ENCODE measurements around the gene PRPF19. TPM values are rescaled to one million over a fixed set of nuclear protein-coding genes. Genes with fewer than 3 reads are reported as not detected.

PRPF19 gene
- total RNA-seq, 1 donor: 39.8 TPM

DNA sequence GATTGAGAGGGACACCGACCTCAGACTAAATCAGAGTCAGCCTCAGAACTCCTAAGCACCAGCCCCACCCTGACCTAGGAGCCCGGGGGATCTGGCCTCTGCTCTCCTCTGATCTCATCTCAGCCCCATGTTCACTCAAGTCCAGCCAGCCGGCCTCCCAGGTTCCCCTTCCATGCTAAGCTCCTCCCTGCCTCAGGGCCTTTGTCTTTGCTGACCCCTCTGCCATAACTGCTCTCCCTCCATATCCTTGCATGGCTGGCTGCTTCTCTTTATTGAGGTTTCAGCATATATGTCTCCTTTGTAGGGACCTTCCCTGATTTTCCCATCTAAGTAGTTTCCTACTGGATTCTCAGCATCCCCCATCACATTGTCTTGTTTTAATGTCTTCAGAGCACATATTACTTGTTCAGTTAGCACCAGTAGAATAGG lies 46.4 kb upstream of the PRPF19 start:
- no peak for DNase-seq (ENCODE audit: insufficient read length, low spot score, missing footprints)
- Histone ChIP-seq H3K9me3 (ENCODE audit: low read depth, low read length) (no peaks in the 10 kb centered on the region), H3K4me1 (ENCODE audit: insufficient read depth, low read length) (peaks cover 11% of the 10 kb centered on the region), H2AFZ (ENCODE audit: low read length) (peak overlapping the region; percentile 99), H3K79me2 (ENCODE audit: insufficient read depth, low read length) (no peaks in the 10 kb centered on the region), H3K27me3 (ENCODE audit: insufficient read depth, low read length) (no peaks in the 10 kb centered on the region), H3K4me2 (ENCODE audit: insufficient read depth, low read length) (peak overlapping the region; percentile 95), H3K36me3 (ENCODE audit: insufficient read depth, low read length) (no peaks in the 10 kb centered on the region), H3K27ac (ENCODE audit: low read depth, low read length) (peak overlapping the region; percentile 62), H4K20me1 (ENCODE audit: insufficient read depth, low read length) (no peaks in the 10 kb centered on the region), H3K4me3 (ENCODE audit: insufficient read depth, low read length) (peak overlapping the region; percentile 78)
- TF ChIP-seq, protein P1, sequence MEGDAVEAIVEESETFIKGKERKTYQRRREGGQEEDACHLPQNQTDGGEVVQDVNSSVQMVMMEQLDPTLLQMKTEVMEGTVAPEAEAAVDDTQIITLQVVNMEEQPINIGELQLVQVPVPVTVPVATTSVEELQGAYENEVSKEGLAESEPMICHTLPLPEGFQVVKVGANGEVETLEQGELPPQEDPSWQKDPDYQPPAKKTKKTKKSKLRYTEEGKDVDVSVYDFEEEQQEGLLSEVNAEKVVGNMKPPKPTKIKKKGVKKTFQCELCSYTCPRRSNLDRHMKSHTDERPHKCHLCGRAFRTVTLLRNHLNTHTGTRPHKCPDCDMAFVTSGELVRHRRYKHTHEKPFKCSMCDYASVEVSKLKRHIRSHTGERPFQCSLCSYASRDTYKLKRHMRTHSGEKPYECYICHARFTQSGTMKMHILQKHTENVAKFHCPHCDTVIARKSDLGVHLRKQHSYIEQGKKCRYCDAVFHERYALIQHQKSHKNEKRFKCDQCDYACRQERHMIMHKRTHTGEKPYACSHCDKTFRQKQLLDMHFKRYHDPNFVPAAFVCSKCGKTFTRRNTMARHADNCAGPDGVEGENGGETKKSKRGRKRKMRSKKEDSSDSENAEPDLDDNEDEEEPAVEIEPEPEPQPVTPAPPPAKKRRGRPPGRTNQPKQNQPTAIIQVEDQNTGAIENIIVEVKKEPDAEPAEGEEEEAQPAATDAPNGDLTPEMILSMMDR (IDR thresholded peaks at IDR 0.05; ENCODE audit: extremely low read depth, low read depth, low read length): no peak

DNA sequence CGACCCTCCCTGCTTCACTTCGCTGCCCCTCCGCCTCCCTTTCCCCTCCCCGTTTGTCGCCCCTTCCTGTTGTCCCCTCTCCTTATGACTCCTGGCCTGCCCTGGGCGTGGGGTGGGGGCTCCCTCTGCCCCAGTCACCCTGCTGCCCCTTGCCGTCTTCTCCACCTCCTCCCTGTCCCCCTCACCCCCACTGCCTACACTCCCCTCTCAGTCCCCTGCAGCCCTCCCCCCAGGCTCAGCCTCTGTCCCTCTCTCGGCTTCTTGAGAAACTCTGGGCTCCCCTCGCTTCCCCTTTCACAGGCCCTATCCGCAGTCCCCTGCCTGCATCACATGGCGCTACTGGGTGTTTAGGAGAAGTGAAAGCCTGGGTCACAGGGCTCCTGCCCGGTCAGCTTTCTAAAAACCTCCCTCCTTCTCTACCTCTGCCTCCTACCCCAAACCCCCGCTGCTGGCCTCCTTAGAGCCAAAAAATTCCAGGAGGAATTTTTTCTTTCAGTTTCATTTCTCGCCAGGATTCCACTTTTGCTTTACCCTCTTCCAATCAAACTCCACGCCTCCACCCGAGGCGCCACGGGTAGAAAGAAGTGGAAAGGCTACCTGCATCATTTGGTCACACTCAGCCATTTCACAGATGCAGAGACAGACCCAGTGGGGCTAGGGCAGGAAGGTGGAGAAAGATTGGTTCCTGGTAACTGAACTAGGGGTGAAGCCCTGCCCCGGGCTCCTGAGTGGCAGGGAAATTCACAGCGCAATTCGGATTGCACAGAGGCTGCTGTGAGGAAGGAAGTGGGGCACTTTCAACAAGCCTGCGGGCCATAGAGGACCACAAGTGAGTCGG lies 45.7 kb upstream of the PRPF19 start, which contains the start of gene SLC15A3:
Gene SLC15A3 (minus strand): TSS at position 273 of the 838 bp plus-strand sequence. CDS start 625 bp downstream, outside the sequence.
- Histone ChIP-seq H3K4me2 (ENCODE audit: insufficient read depth, low read length) (peak within 1 kb of the TSS; percentile 95), H2AFZ (ENCODE audit: low read length) (peak within 1 kb of the TSS; percentile 99)
- peak; percentile 89 for DNase-seq (ENCODE audit: insufficient read length, low spot score, missing footprints)

DNA sequence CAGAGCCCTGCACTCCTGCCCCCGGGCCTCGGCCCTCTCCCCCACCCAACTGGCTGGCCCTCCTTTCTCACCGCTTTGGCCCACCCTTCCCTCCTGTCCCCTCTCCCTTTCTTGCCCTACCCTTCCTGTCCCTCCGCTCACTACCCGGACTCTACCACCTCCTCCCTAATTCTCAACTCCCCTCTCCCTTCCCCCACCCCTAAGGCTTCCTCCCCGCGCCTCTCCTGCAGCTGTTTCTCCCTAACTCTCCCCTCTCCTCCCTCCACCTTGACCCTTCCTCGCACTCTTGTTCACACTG lies 45.2 kb upstream of the PRPF19 start:
- peak overlapping the region; percentile 95 for H3K4me2 ChIP-seq (ENCODE audit: insufficient read depth, low read length)
- DNase-seq (ENCODE audit: insufficient read length, low spot score, missing footprints): no peak
- H3K36me3 ChIP-seq (ENCODE audit: insufficient read depth, low read length): no peaks in the 10 kb centered on the region
- peak overlapping the region; percentile 78 for H3K4me3 ChIP-seq (ENCODE audit: insufficient read depth, low read length)
- H3K27ac ChIP-seq (ENCODE audit: low read depth, low read length): peak overlapping the region; percentile 62
- H2AFZ ChIP-seq (ENCODE audit: low read length): peak overlapping the region; percentile 99
- no peaks in the 10 kb centered on the region for H4K20me1 ChIP-seq (ENCODE audit: insufficient read depth, low read length)
- H3K9me3 ChIP-seq (ENCODE audit: low read depth, low read length): no peaks in the 10 kb centered on the region
- no peaks in the 10 kb centered on the region for H3K79me2 ChIP-seq (ENCODE audit: insufficient read depth, low read length)
- H3K4me1 ChIP-seq (ENCODE audit: insufficient read depth, low read length): peaks cover 5% of the 10 kb centered on the region
- TF ChIP-seq, protein P1 (IDR thresholded peaks at IDR 0.05; ENCODE audit: extremely low read depth, low read depth, low read length): no peak
- no peaks in the 10 kb centered on the region for H3K27me3 ChIP-seq (ENCODE audit: insufficient read depth, low read length)

More for the DNA sequence above, 45.7 kb upstream of the PRPF19 start, which contains the start of gene SLC15A3:
- Histone ChIP-seq H3K36me3 (ENCODE audit: insufficient read depth, low read length) (no peaks in the 10 kb centered on the region), H3K4me1 (ENCODE audit: insufficient read depth, low read length) (peaks cover 8% of the 10 kb centered on the region), H3K4me3 (ENCODE audit: insufficient read depth, low read length) (peak within 1 kb of the TSS; percentile 78), H3K27ac (ENCODE audit: low read depth, low read length) (peak within 1 kb of the TSS; percentile 62), H3K9me3 (ENCODE audit: low read depth, low read length) (no peaks in the 10 kb centered on the region), H4K20me1 (ENCODE audit: insufficient read depth, low read length) (no peaks in the 10 kb centered on the region), H3K79me2 (ENCODE audit: insufficient read depth, low read length) (no peaks in the 10 kb centered on the region), H3K27me3 (ENCODE audit: insufficient read depth, low read length) (no peaks in the 10 kb centered on the region)
- TF ChIP-seq, protein P1 (IDR thresholded peaks at IDR 0.05; ENCODE audit: extremely low read depth, low read depth, low read length): no peak

DNA sequence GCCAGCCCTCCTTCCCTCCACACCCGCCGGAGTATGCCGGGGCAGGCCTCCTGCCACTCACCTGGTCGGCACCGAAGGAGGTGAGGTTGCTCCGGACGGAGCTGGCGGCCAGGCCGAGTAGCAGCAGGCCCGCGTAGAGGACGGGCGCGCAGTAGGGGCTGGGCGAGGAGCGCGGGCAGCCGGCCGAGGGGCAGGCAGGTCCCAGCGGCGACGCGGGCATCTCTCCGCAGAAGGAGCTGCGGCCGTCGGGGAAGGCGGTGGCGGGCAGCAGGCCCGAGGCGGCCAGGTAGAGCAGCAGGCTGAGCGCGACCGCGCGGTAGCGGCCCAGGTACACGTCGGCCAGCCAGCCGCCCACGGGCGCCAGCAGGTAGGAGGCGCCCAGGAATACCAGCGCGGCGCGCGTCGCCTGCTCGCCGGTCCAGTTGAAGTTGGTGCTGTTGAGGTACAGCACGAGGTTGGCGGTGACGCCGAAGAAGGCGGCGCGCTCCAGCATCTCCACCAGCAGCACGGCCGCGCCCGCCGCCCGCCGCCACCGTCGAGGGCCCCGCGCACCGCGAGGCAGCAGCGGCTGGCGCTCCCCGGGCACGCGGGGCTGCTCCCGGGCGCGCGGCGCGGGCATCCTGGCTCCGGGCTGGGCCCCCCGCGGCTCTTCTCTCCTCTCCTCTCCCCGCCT lies 44.7 kb upstream of the PRPF19 start:
- TF ChIP-seq, protein P1 (IDR thresholded peaks at IDR 0.05; ENCODE audit: extremely low read depth, low read depth, low read length): no peak
- peak; percentile 81 for DNase-seq (ENCODE audit: insufficient read length, low spot score, missing footprints)
- peak overlapping the region; percentile 95 for H3K4me2 ChIP-seq (ENCODE audit: insufficient read depth, low read length)
- no peaks in the 10 kb centered on the region for H3K9me3 ChIP-seq (ENCODE audit: low read depth, low read length)
- H4K20me1 ChIP-seq (ENCODE audit: insufficient read depth, low read length): no peaks in the 10 kb centered on the region
- peak overlapping the region; percentile 78 for H3K4me3 ChIP-seq (ENCODE audit: insufficient read depth, low read length)
- H3K79me2 ChIP-seq (ENCODE audit: insufficient read depth, low read length): no peaks in the 10 kb centered on the region
- peaks cover 5% of the 10 kb centered on the region for H3K4me1 ChIP-seq (ENCODE audit: insufficient read depth, low read length)
- no peaks in the 10 kb centered on the region for H3K36me3 ChIP-seq (ENCODE audit: insufficient read depth, low read length)
- no peak overlapping the region for H3K27ac ChIP-seq (ENCODE audit: low read depth, low read length)
- H2AFZ ChIP-seq (ENCODE audit: low read length): peak overlapping the region; percentile 99
- H3K27me3 ChIP-seq (ENCODE audit: insufficient read depth, low read length): no peaks in the 10 kb centered on the region

All from osteoblast (primary cell).